ENCODE data around the gene CEP192. TPM values are rescaled to one million over a fixed set of nuclear protein-coding genes. Genes with fewer than 3 reads are reported as not detected.

The CEP192 gene
- total and polyA plus RNA-seq, 4 donors: 2.5 to 32.4 (median 10.9) TPM

- no peaks in the 10 kb centered on the region for H3K4me1 ChIP-seq (ENCODE audit: control insufficient read depth in 4 of 4, insufficient read depth in 4 of 4, low read length in 3 of 4)
- no peak overlapping the region for H3K27ac ChIP-seq (ENCODE audit: low read depth in 1 of 2, low read length in 2 of 2)
- TF ChIP-seq SP1 (IDR thresholded peaks at IDR 0.05): no peak
- TF ChIP-seq RAD21 (IDR thresholded peaks at IDR 0.05): no peak
- no peaks in the 10 kb centered on the region for H3K9me3 ChIP-seq (ENCODE audit: control insufficient read depth in 4 of 4, low read length in 3 of 4)
- WGBS: 79% methylated on average over 4 of the region's 4 CpGs
- H3K36me3 ChIP-seq (ENCODE audit: control insufficient read depth in 4 of 4, insufficient read depth in 3 of 4, low read depth in 1 of 4, low read length in 3 of 4): peaks cover 2 to 13% (median 8%) of the 10 kb centered on the region in 4 donors
- no peak for DNase-seq (ENCODE audit: low spot score)
- no peak overlapping the region for H3K4me3 ChIP-seq (ENCODE audit: low read depth in 1 of 3, low read length in 3 of 3)
- H3K27me3 ChIP-seq (ENCODE audit: control insufficient read depth in 4 of 4, insufficient read depth in 4 of 4, low read length in 3 of 4): no peaks in the 10 kb centered on the region
- no peak overlapping the region for H3K9ac ChIP-seq (ENCODE audit: low read depth in 1 of 2, low read length in 2 of 2)
These were observed 51.9 kb downstream of the CEP192 start for GRCh38 chr18:13043066-13043465.

GRCh38 chr18:13048061-13048595, 57.0 kb downstream of the CEP192 start:
- 93% methylated on average over 6 of the region's 6 CpGs for WGBS
- no peaks in the 10 kb centered on the region for H3K9me3 ChIP-seq (ENCODE audit: control insufficient read depth in 4 of 4, low read length in 3 of 4)
- H3K9ac ChIP-seq (ENCODE audit: low read depth in 1 of 2, low read length in 2 of 2): no peak overlapping the region
- no peaks in the 10 kb centered on the region for H3K4me1 ChIP-seq (ENCODE audit: control insufficient read depth in 4 of 4, insufficient read depth in 4 of 4, low read length in 3 of 4)
- H3K4me3 ChIP-seq (ENCODE audit: low read depth in 1 of 3, low read length in 3 of 3): no peak overlapping the region
- DNase-seq (ENCODE audit: low spot score): no peak
- no peaks in the 10 kb centered on the region for H3K27me3 ChIP-seq (ENCODE audit: control insufficient read depth in 4 of 4, insufficient read depth in 4 of 4, low read length in 3 of 4)
- peaks cover 4 to 25% (median 17%) of the 10 kb centered on the region in 4 donors for H3K36me3 ChIP-seq (ENCODE audit: control insufficient read depth in 4 of 4, insufficient read depth in 3 of 4, low read depth in 1 of 4, low read length in 3 of 4)
- TF ChIP-seq CTCF (IDR thresholded peaks at IDR 0.05; ENCODE audit: low read depth, low read length, missing input control) (no peak), YY1 (IDR thresholded peaks at IDR 0.05) (no peak), SP1 (IDR thresholded peaks at IDR 0.05) (no peak), RXRA (IDR thresholded peaks at IDR 0.05) (no peak)
- no peak overlapping the region for H3K27ac ChIP-seq (ENCODE audit: low read depth in 1 of 2, low read length in 2 of 2)

GRCh38 chr18:13051159-13051558, 60.0 kb downstream of the CEP192 start:
- WGBS: 98% methylated on average over 6 of the region's 6 CpGs
- Histone ChIP-seq H3K9me3 (ENCODE audit: control insufficient read depth in 4 of 4, low read length in 3 of 4) (no peaks in the 10 kb centered on the region), H3K9ac (ENCODE audit: low read depth in 1 of 2, low read length in 2 of 2) (no peak overlapping the region), H3K27ac (ENCODE audit: low read depth in 1 of 2, low read length in 2 of 2) (no peak overlapping the region), H3K36me3 (ENCODE audit: control insufficient read depth in 4 of 4, insufficient read depth in 3 of 4, low read depth in 1 of 4, low read length in 3 of 4) (peaks cover 4 to 43% (median 29%) of the 10 kb centered on the region in 4 donors), H3K4me1 (ENCODE audit: control insufficient read depth in 4 of 4, insufficient read depth in 4 of 4, low read length in 3 of 4) (no peaks in the 10 kb centered on the region), H3K27me3 (ENCODE audit: control insufficient read depth in 4 of 4, insufficient read depth in 4 of 4, low read length in 3 of 4) (no peaks in the 10 kb centered on the region), H3K4me3 (ENCODE audit: low read depth in 1 of 3, low read length in 3 of 3) (no peak overlapping the region)
- no peak for TF ChIP-seq ATF3 (IDR thresholded peaks at IDR 0.05)
- no peak for TF ChIP-seq HNF4A (conservative IDR thresholded peaks at IDR 0.05)
- no peak for TF ChIP-seq SP1 (IDR thresholded peaks at IDR 0.05)
- no peak for TF ChIP-seq MAX (IDR thresholded peaks at IDR 0.05)
- TF ChIP-seq YY1 (IDR thresholded peaks at IDR 0.05): no peak
- TF ChIP-seq JUND (IDR thresholded peaks at IDR 0.05): no peak
- no peak for TF ChIP-seq RAD21 (IDR thresholded peaks at IDR 0.05)
- no peak for TF ChIP-seq TAF1 (conservative IDR thresholded peaks at IDR 0.05)
- no peak for TF ChIP-seq FOXA2 (IDR thresholded peaks at IDR 0.05)
- no peak for TF ChIP-seq FOXA1 (IDR thresholded peaks at IDR 0.05)
- TF ChIP-seq EGR1 (IDR thresholded peaks at IDR 0.05; ENCODE audit: low read depth in 2 of 2): no peak
- TF ChIP-seq CTCF (IDR thresholded peaks at IDR 0.05; ENCODE audit: low read depth, low read length, missing input control): no peak
- no peak for DNase-seq (ENCODE audit: low spot score)

Measured in liver (tissue), 9 donors.